Adrenal gland (tissue), 5 donors: Measurements from ENCODE around the gene TEKT5.

Experiments
- POLR2A ChIP-seq, 2 donors: fragments of 450-650 bp; IDR thresholded peaks; one replicate each; pipeline ENCODE4 v1.6.1; 2017; ENCODE audit warnings: antibody characterized with exemption in 2 of 2, mild to moderate bottlenecking in 2 of 2, moderate library complexity in 1 of 2
- TF ChIP-seq, protein P1 (sequence below), 6 experiments: fragments of 450-650 bp in 4 of 6; fragments of 200-600 bp in 2 of 6; sonication (generic) in 1 of 6; IDR thresholded peaks; 1 replicate in 5 of 6; 2 replicates in 1 of 6; pipeline versions ENCODE4 v1.5.1 to v1.8.0; 2016 to 2021; ENCODE audit warnings: antibody characterized with exemption in 6 of 6, mild to moderate bottlenecking in 2 of 6, moderate library complexity in 1 of 6
- donor health status: DM: no; HTN: no; CAD: no.

DNA sequence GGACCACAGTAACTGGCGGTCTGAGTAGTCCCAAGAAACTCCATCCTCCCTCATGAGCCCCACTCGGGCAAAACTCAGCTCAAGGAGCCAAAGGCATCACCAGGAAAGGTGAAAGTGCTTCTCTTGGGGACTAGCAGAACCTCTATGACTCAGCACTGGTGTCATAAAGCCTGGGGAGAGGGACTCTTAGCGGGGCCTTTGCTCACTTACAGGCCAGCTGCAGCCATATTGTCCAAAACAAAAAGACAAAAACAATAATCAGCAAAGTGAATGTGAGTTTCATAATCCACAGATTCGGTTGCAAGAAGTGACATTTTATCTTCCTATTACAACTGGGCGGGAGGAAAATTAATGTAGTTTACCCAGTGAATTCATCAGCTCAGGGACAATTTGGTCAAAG, at the start of gene TEKT5:
- no peak for TF ChIP-seq POLR2A (IDR thresholded peaks at IDR 0.05)
- TF ChIP-seq, protein P1, sequence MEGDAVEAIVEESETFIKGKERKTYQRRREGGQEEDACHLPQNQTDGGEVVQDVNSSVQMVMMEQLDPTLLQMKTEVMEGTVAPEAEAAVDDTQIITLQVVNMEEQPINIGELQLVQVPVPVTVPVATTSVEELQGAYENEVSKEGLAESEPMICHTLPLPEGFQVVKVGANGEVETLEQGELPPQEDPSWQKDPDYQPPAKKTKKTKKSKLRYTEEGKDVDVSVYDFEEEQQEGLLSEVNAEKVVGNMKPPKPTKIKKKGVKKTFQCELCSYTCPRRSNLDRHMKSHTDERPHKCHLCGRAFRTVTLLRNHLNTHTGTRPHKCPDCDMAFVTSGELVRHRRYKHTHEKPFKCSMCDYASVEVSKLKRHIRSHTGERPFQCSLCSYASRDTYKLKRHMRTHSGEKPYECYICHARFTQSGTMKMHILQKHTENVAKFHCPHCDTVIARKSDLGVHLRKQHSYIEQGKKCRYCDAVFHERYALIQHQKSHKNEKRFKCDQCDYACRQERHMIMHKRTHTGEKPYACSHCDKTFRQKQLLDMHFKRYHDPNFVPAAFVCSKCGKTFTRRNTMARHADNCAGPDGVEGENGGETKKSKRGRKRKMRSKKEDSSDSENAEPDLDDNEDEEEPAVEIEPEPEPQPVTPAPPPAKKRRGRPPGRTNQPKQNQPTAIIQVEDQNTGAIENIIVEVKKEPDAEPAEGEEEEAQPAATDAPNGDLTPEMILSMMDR (IDR thresholded peaks at IDR 0.05) = no peak
